Neutrophil (primary cell): ENCODE results near the gene REXO1.
A peak's percentile ranks its signal among the peaks of the same experiment; 100 is the strongest.

Source experiments
- H3K27ac ChIP-seq: fragments of 200-600 bp; sonication (generic); 2 replicates; pipeline ENCODE4 v1.5.1; 2016; ENCODE audit warnings: mild to moderate bottlenecking, moderate library complexity
- H3K27me3 ChIP-seq: fragments of 200-600 bp; sonication (generic); 2 replicates; pipeline ENCODE4 v1.6.0; 2016; ENCODE audit warnings: mild to moderate bottlenecking
- H3K36me3 ChIP-seq: fragments of 200-600 bp; sonication (generic); 2 replicates; pipeline ENCODE4 v1.5.1; 2017
- H3K4me1 ChIP-seq, 2 experiments: fragments of 200-600 bp in 1 of 2; sonication (generic) in 1 of 2; 1 replicate in 1 of 2; 2 replicates in 1 of 2; pipeline versions ENCODE4 v1.5.1 to v1.6.1; 2013 to 2016; ENCODE audit warnings: low read depth in 1 of 2, low read length in 1 of 2, mild to moderate bottlenecking in 1 of 2, moderate library complexity in 1 of 2; ENCODE audit not compliant: control insufficient read depth in 1 of 2, insufficient read depth in 1 of 2
- H3K4me3 ChIP-seq, 2 experiments: fragments of 200-600 bp in 1 of 2; sonication (generic) in 1 of 2; 1 replicate in 1 of 2; 2 replicates in 1 of 2; pipeline ENCODE4 v1.5.1; 2013 to 2016; ENCODE audit warnings: low read depth in 1 of 2, low read length in 1 of 2, mild to moderate bottlenecking in 1 of 2, moderate library complexity in 1 of 2
- H3K9me3 ChIP-seq: fragments of 200-600 bp; sonication (generic); 2 replicates; pipeline ENCODE4 v1.5.1; 2016
- CTCF ChIP-seq: fragments of 200-600 bp; sonication (generic); IDR thresholded peaks from 2 replicates; pipeline ENCODE4 v1.5.1; 2016; ENCODE audit warnings: antibody characterized with exemption

The REXO1 gene

GRCh38 chr19:1827566-1828278 is 20.6 kb downstream of the REXO1 start:
- H3K27ac ChIP-seq: no peak overlapping the region
- peaks cover 75% of the 10 kb centered on the region for H3K36me3 ChIP-seq

GRCh38 chr19:1826557-1827521 is 21.4 kb downstream of the REXO1 start:
- TF ChIP-seq CTCF: no peak
- Histone ChIP-seq H3K9me3 (no peaks in the 10 kb centered on the region), H3K4me1 (no peaks in the 10 kb centered on the region), H3K27me3 (no peaks in the 10 kb centered on the region), H3K27ac (no peak overlapping the region), H3K4me3 (no peak overlapping the region), H3K36me3 (peaks cover 80% of the 10 kb centered on the region)

More at GRCh38 chr19:1827566-1828278, 20.6 kb downstream of the REXO1 start:
- Histone ChIP-seq H3K9me3 (no peaks in the 10 kb centered on the region), H3K4me1 (no peaks in the 10 kb centered on the region), H3K27me3 (no peaks in the 10 kb centered on the region), H3K4me3 (no peak overlapping the region)
- TF ChIP-seq CTCF: no peak

GRCh38 chr19:1825909-1826556 is 22.2 kb downstream of the REXO1 start:
- H3K27ac ChIP-seq: no peak overlapping the region
- TF ChIP-seq CTCF: peak; percentile 85
- no peaks in the 10 kb centered on the region for H3K27me3 ChIP-seq
- no peak overlapping the region for H3K4me3 ChIP-seq
- peaks cover 87% of the 10 kb centered on the region for H3K36me3 ChIP-seq
- no peaks in the 10 kb centered on the region for H3K4me1 ChIP-seq
- H3K9me3 ChIP-seq: no peaks in the 10 kb centered on the region

GRCh38 chr19:1824252-1824622 is 24.0 kb downstream of the REXO1 start:
- Histone ChIP-seq H3K9me3 (no peaks in the 10 kb centered on the region), H3K27ac (no peak overlapping the region), H3K27me3 (no peaks in the 10 kb centered on the region), H3K4me3 (no peak overlapping the region), H3K36me3 (peaks cover 88% of the 10 kb centered on the region), H3K4me1 (no peaks in the 10 kb centered on the region)
- no peak for TF ChIP-seq CTCF

GRCh38 chr19:1823539-1824251 is 24.6 kb downstream of the REXO1 start:
- Histone ChIP-seq H3K36me3 (peaks cover 90% of the 10 kb centered on the region), H3K4me1 (no peaks in the 10 kb centered on the region), H3K9me3 (no peaks in the 10 kb centered on the region), H3K4me3 (no peak overlapping the region), H3K27me3 (no peaks in the 10 kb centered on the region), H3K27ac (no peak overlapping the region)
- TF ChIP-seq CTCF: no peak
